HCT116 (cell line): Measurements from ENCODE around the gene DNM1.

ENCODE experiments used
- CBX3 ChIP-seq: IDR thresholded peaks from 2 replicates; pipeline ENCODE4 v1.6.1; 2012; ENCODE audit warnings: low read depth
- POLR2A ChIP-seq: IDR thresholded peaks from 2 replicates; pipeline ENCODE4 v1.7.0; 2011; ENCODE audit warnings: borderline replicate concordance; ENCODE audit not compliant: insufficient read depth, insufficient read length; ENCODE audit errors: extremely low read depth
- SP1 ChIP-seq: IDR thresholded peaks from 2 replicates; pipeline ENCODE4 v1.6.1; 2012; ENCODE audit warnings: low read depth
- SRF ChIP-seq: IDR thresholded peaks from 2 replicates; pipeline ENCODE4 v1.6.1; 2012; ENCODE audit warnings: low read depth
- TF ChIP-seq, protein P1 (sequence below), 3 experiments: fragments of 200-600 bp in 1 of 3; sonication (generic) in 1 of 3; IDR thresholded peaks in 2 of 3; conservative IDR thresholded peaks in 1 of 3; 2 replicates each; pipeline ENCODE4 v1.5.1; 2012 to 2017; ENCODE audit warnings: low read depth in 2 of 3, low read length in 2 of 3, antibody characterized with exemption in 1 of 3, borderline replicate concordance in 1 of 3, control low read depth in 1 of 3, mild to moderate bottlenecking in 1 of 3, mixed read lengths in 1 of 3, mixed run types in 1 of 3, moderate library complexity in 1 of 3; ENCODE audit not compliant: insufficient read depth in 1 of 3
- TF ChIP-seq, protein P2 (sequence below): IDR thresholded peaks from 2 replicates; pipeline ENCODE4 v1.6.1; 2012

DNA sequence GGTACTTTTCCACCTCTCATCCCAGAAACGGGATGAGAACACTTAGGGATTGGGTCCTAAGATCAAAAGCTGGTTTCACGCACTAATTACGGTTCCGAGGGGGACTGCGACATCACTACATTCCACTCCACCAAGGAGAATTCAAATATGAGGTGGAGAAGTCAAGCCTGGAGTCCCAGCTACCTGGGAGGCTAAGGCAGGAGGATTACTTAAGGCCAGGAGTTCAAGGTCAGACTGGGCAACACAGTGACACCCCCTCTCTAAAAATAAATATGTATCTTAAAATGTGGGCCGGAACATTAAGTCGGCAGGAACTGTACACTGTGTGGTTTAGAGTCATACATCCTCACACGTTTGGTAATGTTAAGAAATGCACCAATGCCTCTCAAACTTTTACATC is 71.1 kb downstream of the DNM1 start:
- TF ChIP-seq, protein P1, sequence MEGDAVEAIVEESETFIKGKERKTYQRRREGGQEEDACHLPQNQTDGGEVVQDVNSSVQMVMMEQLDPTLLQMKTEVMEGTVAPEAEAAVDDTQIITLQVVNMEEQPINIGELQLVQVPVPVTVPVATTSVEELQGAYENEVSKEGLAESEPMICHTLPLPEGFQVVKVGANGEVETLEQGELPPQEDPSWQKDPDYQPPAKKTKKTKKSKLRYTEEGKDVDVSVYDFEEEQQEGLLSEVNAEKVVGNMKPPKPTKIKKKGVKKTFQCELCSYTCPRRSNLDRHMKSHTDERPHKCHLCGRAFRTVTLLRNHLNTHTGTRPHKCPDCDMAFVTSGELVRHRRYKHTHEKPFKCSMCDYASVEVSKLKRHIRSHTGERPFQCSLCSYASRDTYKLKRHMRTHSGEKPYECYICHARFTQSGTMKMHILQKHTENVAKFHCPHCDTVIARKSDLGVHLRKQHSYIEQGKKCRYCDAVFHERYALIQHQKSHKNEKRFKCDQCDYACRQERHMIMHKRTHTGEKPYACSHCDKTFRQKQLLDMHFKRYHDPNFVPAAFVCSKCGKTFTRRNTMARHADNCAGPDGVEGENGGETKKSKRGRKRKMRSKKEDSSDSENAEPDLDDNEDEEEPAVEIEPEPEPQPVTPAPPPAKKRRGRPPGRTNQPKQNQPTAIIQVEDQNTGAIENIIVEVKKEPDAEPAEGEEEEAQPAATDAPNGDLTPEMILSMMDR (IDR thresholded peaks at IDR 0.05 in 2 of 3, conservative IDR thresholded peaks at IDR 0.05 in 1 of 3; ENCODE audit: borderline replicate concordance in 1 of 3, insufficient read depth in 1 of 3, low read depth in 2 of 3, low read length in 2 of 3), result no peak
- TF ChIP-seq SP1 (no peak), CBX3 (no peak), POLR2A (no peak), SRF (no peak)
- TF ChIP-seq, protein P2, sequence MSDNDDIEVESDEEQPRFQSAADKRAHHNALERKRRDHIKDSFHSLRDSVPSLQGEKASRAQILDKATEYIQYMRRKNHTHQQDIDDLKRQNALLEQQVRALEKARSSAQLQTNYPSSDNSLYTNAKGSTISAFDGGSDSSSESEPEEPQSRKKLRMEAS, result no peak
